ENCODE data around the gene TPX2. TPM values are rescaled to one million over a fixed set of nuclear protein-coding genes. Genes with fewer than 3 reads are reported as not detected.

The TPX2 gene
- total RNA-seq, 4 donors from 2014 or later: 4.4 to 11.2 (median 9.7) TPM

DNA sequence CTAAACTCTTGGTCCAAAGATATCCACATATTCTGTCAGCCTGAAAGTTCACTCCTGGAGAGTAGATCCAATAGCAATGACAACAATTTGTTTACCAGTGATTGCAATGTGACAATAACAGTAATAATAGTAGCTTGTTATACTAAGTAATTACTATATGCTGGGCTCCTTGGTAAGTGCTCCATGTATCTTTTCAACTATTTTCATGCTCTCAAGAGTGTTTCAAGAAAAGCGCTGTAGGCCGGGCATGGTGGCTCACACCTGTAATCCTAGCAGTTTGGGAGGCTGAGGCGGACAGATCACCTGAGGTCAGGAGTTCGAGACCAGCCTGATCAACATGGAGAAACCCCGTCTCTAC lies 31.9 kb upstream of the TPX2 start:
- WGBS: 92% methylated on average over 5 of the region's 5 CpGs
- H3K4me1 ChIP-seq: peaks cover 72% of the 10 kb centered on the region
- no peaks in the 10 kb centered on the region for H3K27me3 ChIP-seq
- no peak for TF ChIP-seq CTCF (IDR thresholded peaks at IDR 0.05)
- TF ChIP-seq EP300 (IDR thresholded peaks at IDR 0.05): no peak
- no peak for TF ChIP-seq POLR2A (IDR thresholded peaks at IDR 0.05)
- no peak for TF ChIP-seq POLR2AphosphoS5 (IDR thresholded peaks at IDR 0.05)
- H3K36me3 ChIP-seq: peaks cover 22% of the 10 kb centered on the region
- no peak for DNase-seq (ENCODE audit: low spot score in 2 of 2)
- no peak overlapping the region for H3K4me3 ChIP-seq
- no peaks in the 10 kb centered on the region for H3K9me3 ChIP-seq
- H3K27ac ChIP-seq: peak overlapping the region; percentile 73

GRCh38 chr20:31707994-31708735 lies 30.9 kb upstream of the TPX2 start:
- peak overlapping the region; percentile 98 for H3K27ac ChIP-seq
- WGBS: 45% methylated on average over 2 of the region's 2 CpGs
- peak in 1 of 2 donors; percentile 68 for DNase-seq (ENCODE audit: low spot score in 2 of 2)
- no peak for TF ChIP-seq POLR2A (IDR thresholded peaks at IDR 0.05)
- TF ChIP-seq CTCF (IDR thresholded peaks at IDR 0.05): no peak
- no peak for TF ChIP-seq EP300 (IDR thresholded peaks at IDR 0.05)
- TF ChIP-seq POLR2AphosphoS5 (IDR thresholded peaks at IDR 0.05): no peak
- no peak overlapping the region for H3K4me3 ChIP-seq
- H3K27me3 ChIP-seq: no peaks in the 10 kb centered on the region
- peaks cover 22% of the 10 kb centered on the region for H3K36me3 ChIP-seq
- peaks cover 77% of the 10 kb centered on the region for H3K4me1 ChIP-seq
- no peaks in the 10 kb centered on the region for H3K9me3 ChIP-seq

DNA sequence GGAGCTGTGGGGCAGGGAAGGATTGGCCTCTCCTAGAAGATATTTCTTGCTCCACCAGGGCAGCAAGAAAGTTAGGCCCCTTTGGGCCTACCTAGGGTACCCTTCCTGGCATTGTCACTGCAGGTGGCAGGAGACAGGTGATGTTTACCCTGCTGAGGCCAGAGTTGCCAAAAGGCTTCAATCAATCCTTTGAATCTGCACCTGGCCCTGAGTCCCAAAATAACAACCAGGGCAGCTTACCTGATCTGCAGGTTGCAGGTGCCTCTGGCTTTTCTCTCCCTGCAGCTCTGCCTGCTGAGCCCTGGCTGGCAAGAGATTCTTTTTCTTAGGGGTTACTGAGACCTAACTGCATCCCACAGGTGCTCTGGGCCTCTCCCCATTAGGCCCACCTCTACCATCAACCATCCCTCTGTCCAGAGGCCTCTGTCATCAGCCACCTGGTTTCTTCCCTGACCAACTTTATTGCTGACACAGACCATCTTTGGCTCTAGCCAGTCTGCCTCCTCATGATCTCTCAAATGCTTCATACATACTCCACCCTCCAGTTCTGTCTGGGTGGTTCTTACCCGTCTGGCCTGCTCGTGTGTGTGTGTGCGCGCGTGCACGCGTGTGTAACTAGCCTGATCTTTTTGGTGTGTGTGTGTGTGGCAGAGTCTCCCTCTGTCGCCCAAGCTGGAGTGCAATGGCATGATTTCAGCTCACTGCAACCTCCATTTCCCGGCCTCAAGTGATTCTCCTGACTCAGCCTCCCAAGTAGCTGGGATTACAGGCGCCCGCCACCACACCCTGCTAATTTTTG lies 30.2 kb upstream of the TPX2 start:
- Histone ChIP-seq H3K4me3 (no peak overlapping the region), H3K9me3 (no peaks in the 10 kb centered on the region), H3K36me3 (peaks cover 22% of the 10 kb centered on the region), H3K4me1 (peaks cover 85% of the 10 kb centered on the region), H3K27ac (peak overlapping the region; percentile 98), H3K27me3 (no peaks in the 10 kb centered on the region)
- no peak for DNase-seq (ENCODE audit: low spot score in 2 of 2)
- TF ChIP-seq POLR2AphosphoS5 (IDR thresholded peaks at IDR 0.05) (no peak), POLR2A (IDR thresholded peaks at IDR 0.05) (no peak), CTCF (IDR thresholded peaks at IDR 0.05) (no peak), EP300 (IDR thresholded peaks at IDR 0.05) (no peak)
- WGBS: 81% methylated on average over 11 of the region's 11 CpGs

- 74% methylated on average over 5 of the region's 5 CpGs for WGBS
- H3K27ac ChIP-seq: peak overlapping the region; percentile 98
- no peak for DNase-seq (ENCODE audit: low spot score in 2 of 2)
- H3K4me1 ChIP-seq: peaks cover 85% of the 10 kb centered on the region
- no peak overlapping the region for H3K4me3 ChIP-seq
- peaks cover 22% of the 10 kb centered on the region for H3K36me3 ChIP-seq
- TF ChIP-seq EP300 (IDR thresholded peaks at IDR 0.05): no peak
- TF ChIP-seq CTCF (IDR thresholded peaks at IDR 0.05): no peak
- no peak for TF ChIP-seq POLR2A (IDR thresholded peaks at IDR 0.05)
- TF ChIP-seq POLR2AphosphoS5 (IDR thresholded peaks at IDR 0.05): no peak
- no peaks in the 10 kb centered on the region for H3K9me3 ChIP-seq
- H3K27me3 ChIP-seq: no peaks in the 10 kb centered on the region
Measured at GRCh38 chr20:31709939-31710338, 29.2 kb upstream of the TPX2 start.
